GM23338 (cell line): ENCODE measurements around the gene APOBR.

ENCODE experiments used
- CREB1 ChIP-seq: fragments of 250-450 bp; sonication (Bioruptor Pico); IDR thresholded peaks from 2 replicates; pipeline ENCODE4 v1.5.0; 2020; ENCODE audit warnings: low read depth, mild to moderate bottlenecking, moderate library complexity
- EZH2 ChIP-seq: fragments of 200-600 bp; sonication (generic); IDR thresholded peaks from one replicate; pipeline ENCODE4 v1.8.0; 2017; ENCODE audit warnings: antibody characterized with exemption, mild to moderate bottlenecking, low read depth; ENCODE audit not compliant: unreplicated experiment
- EZH2phosphoT487 ChIP-seq: fragments of 200-600 bp; sonication (generic); IDR thresholded peaks from one replicate; pipeline ENCODE4 v1.8.1; 2018; ENCODE audit warnings: antibody characterized with exemption; ENCODE audit not compliant: unreplicated experiment
- JUNB ChIP-seq: IDR thresholded peaks from one replicate; pipeline ENCODE4 v1.6.1; 2016; ENCODE audit warnings: antibody characterized with exemption; ENCODE audit not compliant: unreplicated experiment
- NANOG ChIP-seq: IDR thresholded peaks from 2 replicates; pipeline ENCODE4 v1.6.1; 2016; ENCODE audit warnings: antibody characterized with exemption, borderline replicate concordance
- POLR2AphosphoS5 ChIP-seq: IDR thresholded peaks from 2 replicates; pipeline ENCODE4 v1.6.1; 2016; ENCODE audit warnings: antibody characterized with exemption, low read depth
- STAT1 ChIP-seq: IDR thresholded peaks from one replicate; pipeline ENCODE4 v1.6.1; 2016; ENCODE audit warnings: antibody characterized with exemption; ENCODE audit not compliant: unreplicated experiment
- ZNF114 ChIP-seq: fragments of 250-450 bp; sonication (Bioruptor Pico); IDR thresholded peaks from 2 replicates; pipeline ENCODE4 v1.5.0; 2020; ENCODE audit warnings: mild to moderate bottlenecking, moderate library complexity
- ZNF331 ChIP-seq: fragments of 250-450 bp; sonication (Bioruptor Pico); IDR thresholded peaks from 2 replicates; pipeline ENCODE4 v1.5.0; 2020; ENCODE audit warnings: low read depth, mild to moderate bottlenecking, moderate library complexity
- TF ChIP-seq, protein P1 (sequence below), 2 experiments: fragments of 200-600 bp in 1 of 2; sonication (generic) in 1 of 2; conservative IDR thresholded peaks; 2 replicates each; pipeline versions ENCODE4 v1.5.1 to v1.6.1; 2016 to 2017; ENCODE audit warnings: antibody characterized with exemption in 2 of 2, low read depth in 2 of 2, mild to moderate bottlenecking in 2 of 2, moderate library complexity in 1 of 2
- TF ChIP-seq, protein P2 (sequence below): IDR thresholded peaks from one replicate; pipeline ENCODE4 v1.6.1; 2018; ENCODE audit warnings: antibody characterized with exemption; ENCODE audit not compliant: unreplicated experiment
- TF ChIP-seq, protein P3 (sequence below): IDR thresholded peaks from 2 replicates; pipeline ENCODE4 v1.6.1; 2016; ENCODE audit warnings: antibody characterized with exemption
- TF ChIP-seq, protein P4 (sequence below): fragments of 250-450 bp; sonication (Bioruptor Pico); IDR thresholded peaks from 2 replicates; pipeline ENCODE4 v1.5.0; 2020; ENCODE audit warnings: mild to moderate bottlenecking, moderate library complexity

DNA sequence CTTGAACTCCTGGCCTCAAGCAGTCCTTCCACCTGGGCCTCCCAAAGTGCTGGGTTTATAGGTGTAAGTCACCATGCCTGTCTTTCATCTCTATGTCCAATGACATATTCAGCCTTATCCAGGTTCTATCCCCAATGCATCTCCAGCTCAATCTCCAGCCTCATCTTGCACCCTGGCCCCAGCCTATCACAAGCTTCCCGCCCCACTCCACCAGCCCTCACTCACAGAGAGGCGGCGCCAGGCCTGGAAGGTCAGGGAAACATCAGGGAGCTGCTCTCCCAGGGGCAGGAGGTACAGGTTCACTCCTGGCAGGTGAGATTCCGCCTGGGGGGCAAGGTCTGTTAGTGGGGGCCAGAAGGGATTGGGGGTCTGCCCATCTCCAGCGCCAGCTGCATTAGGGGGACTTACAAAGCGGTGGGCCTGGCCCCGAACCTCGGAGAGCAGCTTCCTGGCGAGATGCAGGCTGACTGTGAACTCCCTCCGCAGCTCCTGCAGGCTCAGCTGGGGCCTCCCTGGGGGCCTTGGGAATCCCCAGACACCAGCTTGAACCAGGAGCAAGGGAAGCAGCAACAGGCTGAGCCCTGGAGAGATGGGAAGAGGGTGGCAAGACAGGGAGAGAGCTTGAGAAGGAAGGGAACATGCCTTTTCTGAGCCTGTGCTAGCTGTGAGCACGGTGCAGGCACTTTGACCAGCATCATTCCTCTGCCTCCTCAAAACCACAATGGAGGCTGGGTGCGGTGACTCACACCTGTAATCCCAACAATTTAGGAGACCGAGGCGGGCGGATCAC, 9.2 kb downstream of the APOBR start:
- TF ChIP-seq, protein P1, sequence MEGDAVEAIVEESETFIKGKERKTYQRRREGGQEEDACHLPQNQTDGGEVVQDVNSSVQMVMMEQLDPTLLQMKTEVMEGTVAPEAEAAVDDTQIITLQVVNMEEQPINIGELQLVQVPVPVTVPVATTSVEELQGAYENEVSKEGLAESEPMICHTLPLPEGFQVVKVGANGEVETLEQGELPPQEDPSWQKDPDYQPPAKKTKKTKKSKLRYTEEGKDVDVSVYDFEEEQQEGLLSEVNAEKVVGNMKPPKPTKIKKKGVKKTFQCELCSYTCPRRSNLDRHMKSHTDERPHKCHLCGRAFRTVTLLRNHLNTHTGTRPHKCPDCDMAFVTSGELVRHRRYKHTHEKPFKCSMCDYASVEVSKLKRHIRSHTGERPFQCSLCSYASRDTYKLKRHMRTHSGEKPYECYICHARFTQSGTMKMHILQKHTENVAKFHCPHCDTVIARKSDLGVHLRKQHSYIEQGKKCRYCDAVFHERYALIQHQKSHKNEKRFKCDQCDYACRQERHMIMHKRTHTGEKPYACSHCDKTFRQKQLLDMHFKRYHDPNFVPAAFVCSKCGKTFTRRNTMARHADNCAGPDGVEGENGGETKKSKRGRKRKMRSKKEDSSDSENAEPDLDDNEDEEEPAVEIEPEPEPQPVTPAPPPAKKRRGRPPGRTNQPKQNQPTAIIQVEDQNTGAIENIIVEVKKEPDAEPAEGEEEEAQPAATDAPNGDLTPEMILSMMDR (conservative IDR thresholded peaks at IDR 0.05; ENCODE audit: low read depth in 2 of 2) = no peak
- no peak for TF ChIP-seq EZH2
- no peak for TF ChIP-seq CREB1 (CRISPR knock-in tag)
- TF ChIP-seq POLR2AphosphoS5 = no peak
- no peak for TF ChIP-seq EZH2phosphoT487
- TF ChIP-seq, protein P2, sequence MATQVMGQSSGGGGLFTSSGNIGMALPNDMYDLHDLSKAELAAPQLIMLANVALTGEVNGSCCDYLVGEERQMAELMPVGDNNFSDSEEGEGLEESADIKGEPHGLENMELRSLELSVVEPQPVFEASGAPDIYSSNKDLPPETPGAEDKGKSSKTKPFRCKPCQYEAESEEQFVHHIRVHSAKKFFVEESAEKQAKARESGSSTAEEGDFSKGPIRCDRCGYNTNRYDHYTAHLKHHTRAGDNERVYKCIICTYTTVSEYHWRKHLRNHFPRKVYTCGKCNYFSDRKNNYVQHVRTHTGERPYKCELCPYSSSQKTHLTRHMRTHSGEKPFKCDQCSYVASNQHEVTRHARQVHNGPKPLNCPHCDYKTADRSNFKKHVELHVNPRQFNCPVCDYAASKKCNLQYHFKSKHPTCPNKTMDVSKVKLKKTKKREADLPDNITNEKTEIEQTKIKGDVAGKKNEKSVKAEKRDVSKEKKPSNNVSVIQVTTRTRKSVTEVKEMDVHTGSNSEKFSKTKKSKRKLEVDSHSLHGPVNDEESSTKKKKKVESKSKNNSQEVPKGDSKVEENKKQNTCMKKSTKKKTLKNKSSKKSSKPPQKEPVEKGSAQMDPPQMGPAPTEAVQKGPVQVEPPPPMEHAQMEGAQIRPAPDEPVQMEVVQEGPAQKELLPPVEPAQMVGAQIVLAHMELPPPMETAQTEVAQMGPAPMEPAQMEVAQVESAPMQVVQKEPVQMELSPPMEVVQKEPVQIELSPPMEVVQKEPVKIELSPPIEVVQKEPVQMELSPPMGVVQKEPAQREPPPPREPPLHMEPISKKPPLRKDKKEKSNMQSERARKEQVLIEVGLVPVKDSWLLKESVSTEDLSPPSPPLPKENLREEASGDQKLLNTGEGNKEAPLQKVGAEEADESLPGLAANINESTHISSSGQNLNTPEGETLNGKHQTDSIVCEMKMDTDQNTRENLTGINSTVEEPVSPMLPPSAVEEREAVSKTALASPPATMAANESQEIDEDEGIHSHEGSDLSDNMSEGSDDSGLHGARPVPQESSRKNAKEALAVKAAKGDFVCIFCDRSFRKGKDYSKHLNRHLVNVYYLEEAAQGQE = no peak
- TF ChIP-seq JUNB = no peak
- TF ChIP-seq ZNF114 = no peak
- no peak for TF ChIP-seq NANOG
- no peak for TF ChIP-seq ZNF331 (CRISPR knock-in tag)
- TF ChIP-seq, protein P3, sequence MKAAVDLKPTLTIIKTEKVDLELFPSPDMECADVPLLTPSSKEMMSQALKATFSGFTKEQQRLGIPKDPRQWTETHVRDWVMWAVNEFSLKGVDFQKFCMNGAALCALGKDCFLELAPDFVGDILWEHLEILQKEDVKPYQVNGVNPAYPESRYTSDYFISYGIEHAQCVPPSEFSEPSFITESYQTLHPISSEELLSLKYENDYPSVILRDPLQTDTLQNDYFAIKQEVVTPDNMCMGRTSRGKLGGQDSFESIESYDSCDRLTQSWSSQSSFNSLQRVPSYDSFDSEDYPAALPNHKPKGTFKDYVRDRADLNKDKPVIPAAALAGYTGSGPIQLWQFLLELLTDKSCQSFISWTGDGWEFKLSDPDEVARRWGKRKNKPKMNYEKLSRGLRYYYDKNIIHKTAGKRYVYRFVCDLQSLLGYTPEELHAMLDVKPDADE = no peak
- TF ChIP-seq, protein P4, sequence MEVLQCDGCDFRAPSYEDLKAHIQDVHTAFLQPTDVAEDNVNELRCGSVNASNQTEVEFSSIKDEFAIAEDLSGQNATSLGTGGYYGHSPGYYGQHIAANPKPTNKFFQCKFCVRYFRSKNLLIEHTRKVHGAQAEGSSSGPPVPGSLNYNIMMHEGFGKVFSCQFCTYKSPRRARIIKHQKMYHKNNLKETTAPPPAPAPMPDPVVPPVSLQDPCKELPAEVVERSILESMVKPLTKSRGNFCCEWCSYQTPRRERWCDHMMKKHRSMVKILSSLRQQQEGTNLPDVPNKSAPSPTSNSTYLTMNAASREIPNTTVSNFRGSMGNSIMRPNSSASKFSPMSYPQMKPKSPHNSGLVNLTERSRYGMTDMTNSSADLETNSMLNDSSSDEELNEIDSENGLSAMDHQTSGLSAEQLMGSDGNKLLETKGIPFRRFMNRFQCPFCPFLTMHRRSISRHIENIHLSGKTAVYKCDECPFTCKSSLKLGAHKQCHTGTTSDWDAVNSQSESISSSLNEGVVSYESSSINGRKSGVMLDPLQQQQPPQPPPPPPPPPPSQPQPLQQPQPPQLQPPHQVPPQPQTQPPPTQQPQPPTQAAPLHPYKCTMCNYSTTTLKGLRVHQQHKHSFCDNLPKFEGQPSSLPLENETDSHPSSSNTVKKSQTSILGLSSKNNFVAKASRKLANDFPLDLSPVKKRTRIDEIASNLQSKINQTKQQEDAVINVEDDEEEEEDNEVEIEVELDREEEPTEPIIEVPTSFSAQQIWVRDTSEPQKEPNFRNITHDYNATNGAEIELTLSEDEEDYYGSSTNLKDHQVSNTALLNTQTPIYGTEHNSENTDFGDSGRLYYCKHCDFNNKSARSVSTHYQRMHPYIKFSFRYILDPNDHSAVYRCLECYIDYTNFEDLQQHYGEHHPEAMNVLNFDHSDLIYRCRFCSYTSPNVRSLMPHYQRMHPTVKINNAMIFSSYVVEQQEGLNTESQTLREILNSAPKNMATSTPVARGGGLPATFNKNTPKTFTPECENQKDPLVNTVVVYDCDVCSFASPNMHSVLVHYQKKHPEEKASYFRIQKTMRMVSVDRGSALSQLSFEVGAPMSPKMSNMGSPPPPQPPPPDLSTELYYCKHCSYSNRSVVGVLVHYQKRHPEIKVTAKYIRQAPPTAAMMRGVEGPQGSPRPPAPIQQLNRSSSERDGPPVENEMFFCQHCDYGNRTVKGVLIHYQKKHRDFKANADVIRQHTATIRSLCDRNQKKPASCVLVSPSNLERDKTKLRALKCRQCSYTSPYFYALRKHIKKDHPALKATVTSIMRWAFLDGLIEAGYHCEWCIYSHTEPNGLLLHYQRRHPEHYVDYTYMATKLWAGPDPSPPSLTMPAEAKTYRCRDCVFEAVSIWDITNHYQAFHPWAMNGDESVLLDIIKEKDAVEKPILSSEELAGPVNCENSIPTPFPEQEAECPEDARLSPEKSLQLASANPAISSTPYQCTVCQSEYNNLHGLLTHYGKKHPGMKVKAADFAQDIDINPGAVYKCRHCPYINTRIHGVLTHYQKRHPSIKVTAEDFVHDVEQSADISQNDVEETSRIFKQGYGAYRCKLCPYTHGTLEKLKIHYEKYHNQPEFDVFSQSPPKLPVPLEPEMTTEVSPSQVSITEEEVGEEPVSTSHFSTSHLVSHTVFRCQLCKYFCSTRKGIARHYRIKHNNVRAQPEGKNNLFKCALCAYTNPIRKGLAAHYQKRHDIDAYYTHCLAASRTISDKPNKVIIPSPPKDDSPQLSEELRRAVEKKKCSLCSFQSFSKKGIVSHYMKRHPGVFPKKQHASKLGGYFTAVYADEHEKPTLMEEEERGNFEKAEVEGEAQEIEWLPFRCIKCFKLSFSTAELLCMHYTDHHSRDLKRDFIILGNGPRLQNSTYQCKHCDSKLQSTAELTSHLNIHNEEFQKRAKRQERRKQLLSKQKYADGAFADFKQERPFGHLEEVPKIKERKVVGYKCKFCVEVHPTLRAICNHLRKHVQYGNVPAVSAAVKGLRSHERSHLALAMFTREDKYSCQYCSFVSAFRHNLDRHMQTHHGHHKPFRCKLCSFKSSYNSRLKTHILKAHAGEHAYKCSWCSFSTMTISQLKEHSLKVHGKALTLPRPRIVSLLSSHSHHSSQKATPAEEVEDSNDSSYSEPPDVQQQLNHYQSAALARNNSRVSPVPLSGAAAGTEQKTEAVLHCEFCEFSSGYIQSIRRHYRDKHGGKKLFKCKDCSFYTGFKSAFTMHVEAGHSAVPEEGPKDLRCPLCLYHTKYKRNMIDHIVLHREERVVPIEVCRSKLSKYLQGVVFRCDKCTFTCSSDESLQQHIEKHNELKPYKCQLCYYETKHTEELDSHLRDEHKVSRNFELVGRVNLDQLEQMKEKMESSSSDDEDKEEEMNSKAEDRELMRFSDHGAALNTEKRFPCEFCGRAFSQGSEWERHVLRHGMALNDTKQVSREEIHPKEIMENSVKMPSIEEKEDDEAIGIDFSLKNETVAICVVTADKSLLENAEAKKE (CRISPR knock-in tag) = no peak
- TF ChIP-seq STAT1 = no peak
